IPS-NIHi7 (cell line): ENCODE results near the gene EIF4H.
"Not testable (repeated sequence)": the region's sequence is repeated elsewhere in the genome, so short reads cannot be mapped to it uniquely, and the experiment has no call there.

Experiments
- DNase-seq: peaks from one replicate; pipeline ENCODE4 v3.0.0; 2012; ENCODE audit warnings: mixed read lengths; ENCODE audit errors: extremely low spot score

Gene EIF4H

GRCh38 chr7:74175340-74175739 is 1.2 kb downstream of the EIF4H start:
- no peak for DNase-seq

GRCh38 chr7:74176555-74176954 is 2.4 kb downstream of the EIF4H start:
- no peak for DNase-seq

- DNase-seq, result no peak
Measured at GRCh38 chr7:74178632-74179031, 4.5 kb downstream of the EIF4H start.

GRCh38 chr7:74179935-74180604 is 5.9 kb downstream of the EIF4H start:
- no peak for DNase-seq

GRCh38 chr7:74180866-74181265 is 6.7 kb downstream of the EIF4H start:
- no peak for DNase-seq

- DNase-seq, result no peak
Measured at GRCh38 chr7:74181821-74182220, 7.7 kb downstream of the EIF4H start.

GRCh38 chr7:74182453-74183090 is 8.4 kb downstream of the EIF4H start:
- DNase-seq, result no peak

- DNase-seq, result no peak
Measured at GRCh38 chr7:74183142-74183541, 9.0 kb downstream of the EIF4H start.

GRCh38 chr7:74183653-74184450 is 9.7 kb downstream of the EIF4H start:
- DNase-seq, result peak; percentile 42

GRCh38 chr7:74185016-74185415 is 10.9 kb downstream of the EIF4H start:
- no peak for DNase-seq

GRCh38 chr7:74185636-74186035 is 11.5 kb downstream of the EIF4H start:
- no peak for DNase-seq

GRCh38 chr7:74187915-74188675 is 13.9 kb downstream of the EIF4H start:
- no peak for DNase-seq

- DNase-seq, result no peak
Measured at GRCh38 chr7:74190259-74190658, 16.1 kb downstream of the EIF4H start.

- no peak for DNase-seq
Measured at GRCh38 chr7:74191231-74191630, 17.1 kb downstream of the EIF4H start.

- no peak for DNase-seq
Measured at GRCh38 chr7:74193054-74193453, 18.9 kb downstream of the EIF4H start.

- no peak for DNase-seq
Measured at GRCh38 chr7:74193913-74194312, 19.8 kb downstream of the EIF4H start.

- no peak for DNase-seq
Measured at GRCh38 chr7:74194686-74195085, 20.5 kb downstream of the EIF4H start.

- DNase-seq, result not testable (repeated sequence)
Measured at GRCh38 chr7:74195139-74195860, 21.1 kb downstream of the EIF4H start.

GRCh38 chr7:74195968-74196654 is 22.0 kb downstream of the EIF4H start:
- not testable (repeated sequence) for DNase-seq

- no peak for DNase-seq
Measured at GRCh38 chr7:74197449-74198124, 23.4 kb downstream of the EIF4H start.
